Ramos (cell line): ENCODE measurements around the gene HSD3B1.

Source experiments
- in situ Hi-C: fragments of 300-500 bp; cut with MboI; formaldehyde crosslinking; loops from one replicate; pipeline ENCODE4 v1.14.3; 2022; ENCODE audit warnings: low sequenced_read_pairs; ENCODE audit not compliant: unreplicated experiment

The HSD3B1 gene

DNA sequence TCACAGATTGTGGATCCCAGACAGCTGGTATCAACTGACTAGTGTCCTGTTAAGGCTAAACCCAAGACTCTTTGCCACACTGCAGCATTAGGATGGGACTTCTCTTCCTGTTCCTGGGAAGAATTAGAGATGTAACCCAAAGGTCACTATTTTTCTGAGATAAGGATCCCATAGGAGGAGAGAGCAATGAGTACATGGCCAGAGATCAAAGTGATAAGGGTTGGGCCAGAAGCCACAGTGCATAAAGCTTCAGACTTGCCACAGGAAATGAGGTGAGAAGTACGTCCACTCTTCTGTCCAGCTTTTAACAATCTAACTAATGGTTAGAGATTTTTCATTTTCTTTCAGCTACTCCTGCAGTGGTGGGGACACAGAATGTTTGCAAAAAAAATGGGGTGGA lies at the start of gene HSD3B1:
Gene HSD3B1 (plus strand): TSS at position 270 of the 400 bp plus-strand sequence. CDS start 267 bp downstream, outside the sequence.
- in situ Hi-C loops: no loop called here

DNA sequence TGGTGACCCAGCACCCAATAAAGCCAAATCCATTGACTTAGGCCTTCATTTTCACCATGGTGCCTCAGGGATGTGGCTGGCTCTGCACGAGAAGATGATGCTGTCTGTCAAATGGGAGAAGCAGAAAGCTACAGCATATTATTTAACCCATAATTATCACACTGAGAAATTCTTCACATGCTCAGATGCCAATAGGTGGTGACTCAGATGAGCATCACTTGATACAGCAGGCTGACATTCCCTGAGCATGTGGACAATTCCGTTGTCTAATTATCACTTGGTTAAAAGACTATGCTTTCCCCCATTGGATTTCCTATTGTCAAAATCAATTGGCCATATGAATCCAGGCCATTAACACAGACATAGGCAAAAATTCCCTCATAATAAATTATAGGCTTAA lies 44.0 kb upstream of the HSD3B1 start:
- in situ Hi-C loops: no loop called here

DNA sequence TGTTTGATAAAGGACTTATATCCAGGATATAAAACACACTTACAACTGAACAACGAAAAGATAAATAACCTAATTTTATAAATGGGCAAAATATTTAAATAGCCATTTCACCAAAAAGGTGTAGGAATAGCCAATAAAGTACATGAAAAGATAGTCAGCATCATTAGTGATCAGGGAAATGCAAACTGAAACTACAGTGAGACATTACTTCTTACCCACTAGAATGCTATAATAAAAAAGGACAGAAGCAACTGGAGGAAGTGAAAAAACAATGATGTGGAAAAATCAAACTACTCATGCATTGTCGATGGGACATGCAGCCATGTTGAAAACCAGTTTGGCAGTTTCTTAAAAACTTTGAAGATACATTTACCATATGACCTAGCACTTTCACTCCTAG lies 43.4 kb upstream of the HSD3B1 start:
- in situ Hi-C loops: no loop called here

DNA sequence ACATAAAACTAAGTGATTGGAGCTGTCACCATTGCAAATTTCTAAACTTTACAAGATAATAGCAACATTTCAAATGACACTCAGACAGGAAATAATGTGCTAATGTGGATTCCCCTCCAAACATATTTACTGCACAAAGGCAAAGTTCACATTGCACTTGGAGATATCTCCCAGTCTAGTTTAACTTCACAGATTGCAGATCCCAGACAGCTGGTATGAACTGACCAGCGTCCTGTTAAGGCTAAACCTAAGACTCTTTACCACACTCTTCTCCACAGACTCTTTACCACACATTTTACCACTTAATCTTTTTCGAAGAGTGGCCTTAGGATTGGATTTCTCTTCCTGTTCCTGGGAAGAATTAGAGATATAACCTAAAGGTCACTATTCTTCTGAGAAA lies 40.6 kb upstream of the HSD3B1 start:
- in situ Hi-C loops: no loop called here

DNA sequence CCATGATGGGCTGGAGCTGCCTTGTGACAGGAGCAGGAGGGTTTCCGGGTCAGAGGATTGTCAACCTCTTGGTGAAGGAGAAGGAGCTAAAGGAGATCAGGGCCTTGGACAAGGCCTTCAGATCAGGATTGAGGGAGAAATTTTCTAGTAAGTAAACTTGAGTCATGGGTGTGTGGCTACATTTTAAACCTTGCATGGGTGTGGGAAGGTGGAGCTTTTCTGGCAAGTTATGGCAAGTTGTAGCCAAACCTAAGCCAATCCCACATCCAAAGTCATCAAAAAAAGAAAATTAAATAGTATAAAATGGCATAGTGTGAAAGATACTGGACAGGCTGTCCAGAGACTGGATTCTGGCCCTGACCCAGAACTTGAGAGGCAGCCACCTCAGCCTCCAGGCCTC lies 39.8 kb upstream of the HSD3B1 start:
- in situ Hi-C loops: no loop called here

DNA sequence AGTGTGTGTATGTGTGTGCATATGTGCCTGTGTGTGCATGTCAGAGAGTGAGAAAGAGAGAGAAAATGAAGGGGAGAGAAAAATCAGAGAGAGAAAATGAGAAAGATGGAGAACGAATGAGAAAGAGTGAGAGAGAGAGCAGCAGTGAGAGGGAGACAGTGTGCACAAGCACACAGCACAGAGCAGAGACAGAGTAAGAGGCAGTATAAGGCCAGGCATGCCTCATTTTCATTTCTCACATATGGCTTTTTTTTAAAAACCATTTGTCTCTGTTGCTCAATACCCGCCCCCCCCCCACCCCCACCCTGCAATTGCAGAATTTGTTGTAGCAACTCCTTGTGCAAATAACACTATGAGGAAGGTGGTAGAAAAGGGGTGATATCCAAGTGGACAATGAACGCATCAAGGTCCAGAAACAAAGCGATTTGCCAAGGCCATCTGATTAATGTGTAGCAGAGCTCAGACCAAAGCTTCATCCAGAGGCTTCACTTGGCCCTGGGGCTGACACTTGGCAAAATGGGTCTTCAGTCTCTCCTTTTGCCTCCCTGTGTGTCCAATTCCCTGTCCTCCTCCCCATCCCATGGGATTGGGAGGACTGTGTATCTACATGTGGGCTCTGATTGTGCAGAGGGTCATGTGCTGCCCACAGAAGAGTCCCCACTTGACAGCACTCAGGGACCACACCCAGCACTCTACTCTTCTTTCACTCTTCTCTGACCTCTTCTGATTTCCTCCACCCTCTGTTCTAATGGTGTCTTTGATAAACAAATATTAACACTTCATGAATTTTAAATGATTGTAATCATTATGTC lies 38.9 kb upstream of the HSD3B1 start:
- in situ Hi-C loops: no loop called here

DNA sequence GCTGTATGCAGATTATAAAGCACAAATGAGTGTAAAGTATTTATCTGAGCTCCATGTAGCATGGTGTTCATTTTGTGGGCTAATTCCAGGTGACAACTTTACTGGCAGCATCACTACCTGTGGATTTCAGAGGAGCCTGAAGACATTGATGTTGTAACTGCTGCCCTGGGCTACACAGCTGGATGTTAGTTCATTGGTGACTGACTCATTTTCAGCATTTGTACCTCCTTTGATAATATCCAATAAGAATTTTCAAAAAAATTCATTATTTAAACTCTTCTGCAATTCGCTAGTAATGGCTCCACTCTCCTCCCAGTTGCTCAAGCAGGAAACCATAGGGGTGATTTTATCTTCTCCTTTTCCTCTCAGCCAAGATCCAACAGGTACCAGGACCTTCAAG lies 37.3 kb upstream of the HSD3B1 start:
- in situ Hi-C loops: no loop called here

DNA sequence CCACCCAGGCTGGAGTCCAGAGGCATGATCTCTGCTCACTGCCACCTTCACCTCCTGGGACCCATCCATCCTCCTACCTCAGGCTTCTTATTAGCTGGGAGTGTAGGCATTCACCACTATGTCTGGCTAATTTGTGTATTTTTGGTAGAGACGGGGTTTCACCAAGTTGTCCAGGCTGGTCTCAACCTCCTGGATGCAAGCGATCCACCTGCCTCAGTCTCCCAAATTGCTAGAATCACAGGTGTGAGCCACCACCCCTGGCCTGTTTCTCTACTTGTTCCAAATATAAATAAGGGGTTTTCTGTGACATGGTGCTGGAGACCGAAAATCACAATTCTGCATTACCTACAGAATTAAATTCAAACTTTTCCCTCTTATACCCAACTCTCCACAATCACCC lies 36.6 kb upstream of the HSD3B1 start:
- in situ Hi-C loops: no loop called here

DNA sequence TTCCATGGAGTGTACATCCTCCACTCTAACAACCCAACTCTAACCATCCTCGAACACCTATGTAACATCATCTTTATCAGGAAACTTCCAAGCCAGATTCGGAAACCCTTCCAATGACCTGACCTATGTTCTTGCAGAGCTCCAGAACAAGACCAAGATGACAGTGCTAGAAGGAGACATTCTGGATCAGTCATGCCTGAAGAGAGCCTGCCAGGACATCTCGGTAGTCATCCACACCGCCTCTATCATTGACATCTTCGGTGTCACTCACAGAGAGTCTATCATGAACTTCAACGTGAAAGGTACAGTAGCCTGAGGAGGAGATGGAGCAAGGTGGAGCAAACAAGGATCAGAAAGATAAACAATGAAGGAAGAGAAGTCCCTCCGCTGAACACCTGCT lies 36.1 kb upstream of the HSD3B1 start:
- in situ Hi-C loops: no loop called here

DNA sequence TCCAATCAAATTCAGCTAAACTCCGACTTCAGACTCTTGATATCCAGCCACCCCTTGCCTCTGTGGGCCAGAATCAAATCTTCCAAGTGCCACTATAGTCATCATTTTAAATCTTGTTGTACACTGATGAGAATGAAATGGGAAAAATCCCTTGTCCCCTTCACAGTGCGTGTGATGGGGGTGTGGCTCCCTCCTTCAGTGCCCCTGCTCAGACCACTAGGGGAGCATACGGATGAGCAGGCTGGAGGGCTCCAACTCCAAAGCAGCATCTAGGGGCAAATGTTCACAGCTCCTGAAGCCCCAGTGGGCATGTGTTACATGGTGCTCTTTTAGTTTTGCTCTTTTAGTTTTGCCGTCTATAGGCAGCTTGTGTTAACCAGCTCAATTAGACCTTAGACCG lies 35.4 kb upstream of the HSD3B1 start:
- in situ Hi-C loops: no loop called here

DNA sequence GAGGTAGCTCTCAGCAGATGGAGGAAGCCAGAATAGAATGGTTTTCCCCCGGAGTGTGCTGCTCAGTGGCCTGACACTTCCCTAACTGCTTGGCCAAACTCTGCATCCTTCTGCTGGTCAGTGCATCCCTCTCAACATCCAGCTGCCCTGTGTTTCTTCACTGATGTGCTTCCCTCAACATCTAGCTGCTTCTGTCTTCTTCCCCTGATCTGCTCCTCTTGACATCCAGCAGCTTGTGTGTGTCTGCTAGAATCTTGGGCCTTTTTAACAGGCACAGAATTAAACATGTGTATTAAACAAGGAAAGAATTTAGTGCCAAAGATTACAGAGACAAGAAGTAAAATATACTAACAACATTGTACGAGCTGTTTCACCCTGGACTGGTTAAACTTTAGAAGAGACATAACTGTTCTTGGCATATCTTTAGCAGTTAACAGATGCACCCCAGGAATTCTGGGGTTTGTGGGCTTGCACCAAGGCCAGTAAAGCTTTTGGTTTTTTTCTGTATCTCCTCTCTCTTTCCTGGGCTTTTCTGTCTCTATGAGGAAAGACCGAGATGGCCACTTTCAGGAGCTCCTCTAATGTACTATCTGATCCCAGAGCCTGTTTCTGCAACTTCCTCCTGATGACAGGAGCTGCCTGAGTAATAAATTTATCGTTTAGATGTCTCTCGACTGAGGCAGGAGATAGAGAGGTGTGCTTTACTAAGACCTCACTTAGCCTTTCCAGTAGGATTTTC lies 34.8 kb upstream of the HSD3B1 start:
- in situ Hi-C loops: no loop called here

DNA sequence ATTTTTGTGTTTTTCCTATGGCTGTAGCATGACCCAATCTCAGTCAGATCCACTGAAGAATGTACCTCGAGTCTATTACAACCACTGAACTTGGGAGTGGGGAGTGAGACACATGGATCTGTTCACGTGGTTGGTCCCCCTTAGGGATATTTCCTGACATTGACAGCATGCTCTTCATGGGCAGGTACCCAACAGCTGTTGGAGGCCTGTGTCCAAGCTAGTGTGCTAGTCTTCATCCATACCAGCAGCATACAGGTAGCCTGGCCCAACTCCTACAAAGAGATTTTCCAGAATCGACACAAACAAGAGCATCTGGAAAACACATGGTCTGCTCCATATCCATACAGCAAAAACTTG lies 34.2 kb upstream of the HSD3B1 start:
- in situ Hi-C loops: no loop called here

DNA sequence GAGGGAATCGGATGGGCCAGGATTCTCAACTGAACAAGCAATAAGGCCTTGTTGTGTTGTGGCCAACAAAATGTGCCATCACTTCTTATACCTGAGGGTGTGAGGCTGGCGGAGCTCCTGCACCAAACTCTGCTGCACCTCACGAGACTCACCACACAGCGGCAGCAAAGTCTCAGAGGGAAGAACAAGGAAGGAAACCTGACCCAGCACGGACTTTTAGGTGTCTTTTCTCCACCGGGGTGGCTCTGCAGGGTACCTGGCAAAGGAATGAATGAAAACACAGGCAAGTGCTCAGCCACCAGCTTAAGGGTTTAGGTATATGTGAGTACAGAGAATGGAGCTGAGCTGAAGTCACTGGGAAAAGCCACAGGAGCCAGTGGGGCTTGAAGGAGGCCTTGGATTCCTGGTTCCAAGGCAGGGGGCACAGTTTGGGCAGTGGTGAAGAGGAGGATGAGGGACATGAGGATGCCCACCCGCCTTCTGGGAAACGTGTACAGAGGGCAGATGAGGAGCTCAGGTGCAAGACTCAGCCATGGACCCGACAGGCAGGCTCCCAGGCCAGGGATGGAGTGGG lies 31.1 kb upstream of the HSD3B1 start:
- in situ Hi-C loops: no loop called here

DNA sequence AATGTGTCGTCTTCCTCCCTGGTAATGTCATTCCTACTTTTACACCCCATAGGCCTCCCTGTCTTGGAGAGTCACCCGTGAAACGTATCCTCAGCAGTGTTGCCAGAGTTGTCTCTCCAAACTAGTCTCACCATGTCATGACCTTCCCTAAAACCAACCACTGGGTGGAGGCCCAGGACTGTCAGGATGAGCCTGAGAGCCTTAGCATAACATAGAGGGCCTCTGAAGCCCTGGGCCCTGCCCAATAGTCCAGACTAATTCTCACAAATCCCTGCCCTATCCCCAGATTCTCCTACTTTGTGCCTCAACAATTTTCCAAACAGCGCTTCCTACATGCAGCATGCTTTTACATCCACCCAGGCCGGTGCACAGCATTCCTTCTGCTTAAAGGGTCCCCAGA lies 29.3 kb upstream of the HSD3B1 start:
- in situ Hi-C loops: no loop called here

DNA sequence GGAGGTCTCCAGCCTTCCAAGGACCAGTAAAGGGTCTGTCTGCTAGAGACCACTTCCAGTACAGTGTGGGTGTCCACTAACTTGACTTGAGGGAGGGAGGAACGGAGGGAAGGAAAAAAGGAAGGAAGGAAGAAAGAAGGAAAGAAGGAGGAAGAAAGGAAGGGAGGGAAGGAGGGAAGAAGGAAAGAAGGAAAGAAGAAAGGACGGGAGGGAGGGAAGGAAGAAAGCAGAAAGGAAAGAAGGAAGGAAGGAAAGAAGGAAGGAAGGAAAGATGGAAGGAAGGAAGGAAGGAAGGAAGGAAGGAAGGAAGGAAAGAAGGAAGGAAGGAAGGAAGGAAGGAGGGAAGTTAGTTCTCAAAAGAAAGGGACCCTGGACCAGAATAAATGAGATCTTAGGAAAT lies 26.8 kb upstream of the HSD3B1 start:
- in situ Hi-C loops: no loop called here

DNA sequence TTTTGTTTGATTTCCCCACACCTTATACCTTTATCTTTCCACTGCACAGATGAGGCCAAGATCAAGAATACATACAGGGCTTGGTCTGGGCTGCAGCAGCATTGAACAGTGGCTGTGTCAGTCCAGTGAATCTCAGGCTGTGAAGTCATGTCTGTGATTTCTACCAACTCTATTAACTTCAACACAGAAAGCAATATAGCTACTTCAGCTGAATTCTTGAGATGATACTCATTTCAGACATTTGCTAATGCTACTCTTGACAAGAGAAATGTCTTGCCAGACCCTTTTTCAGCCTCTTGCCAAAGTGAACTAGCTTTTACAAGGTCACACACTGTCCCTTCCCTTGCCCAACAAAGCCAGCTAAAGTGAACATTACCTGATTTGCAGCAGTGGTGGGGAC lies 25.1 kb upstream of the HSD3B1 start:
- in situ Hi-C loops: no loop called here

DNA sequence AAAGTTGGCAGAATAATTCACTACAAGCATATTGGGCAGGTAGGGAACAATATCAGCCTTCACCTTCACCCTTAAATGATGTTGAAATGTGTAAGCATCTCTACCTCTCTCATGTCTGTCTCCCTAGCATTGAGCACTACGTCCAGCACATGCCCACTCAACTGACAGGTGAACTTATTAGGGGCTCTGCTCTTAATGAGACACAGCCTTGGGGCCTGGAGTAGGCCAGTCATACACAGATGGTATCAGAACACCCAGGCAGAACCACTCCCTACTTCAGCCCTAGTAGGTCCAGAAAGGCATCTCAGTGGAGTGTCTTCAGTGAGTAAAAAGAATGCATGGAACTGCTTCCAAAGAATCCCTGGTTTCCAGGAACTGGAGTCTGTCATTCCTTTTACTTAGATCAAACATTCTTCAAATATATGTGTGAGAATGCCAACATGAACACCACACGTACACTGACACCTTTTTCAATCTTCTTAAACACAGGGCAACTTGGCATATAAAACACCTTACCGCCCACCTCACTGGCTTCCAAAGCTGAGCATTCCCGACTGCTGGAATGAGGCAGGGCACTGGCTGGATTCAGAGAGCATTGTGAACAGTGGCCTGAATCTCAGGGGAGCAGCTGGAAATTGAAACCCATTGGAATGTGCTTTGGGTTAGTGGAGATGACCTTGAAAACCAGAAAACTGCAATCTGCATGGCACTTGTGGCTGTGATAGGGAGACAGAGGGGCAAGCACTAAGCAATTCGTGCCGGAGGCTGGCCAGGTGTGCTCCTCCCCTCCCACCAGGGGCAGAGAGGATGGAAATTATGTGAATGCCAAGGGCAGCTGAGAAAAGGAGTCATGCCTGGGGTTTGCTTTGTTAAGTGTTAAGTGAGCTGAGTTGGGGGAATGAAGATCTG lies 24.2 kb upstream of the HSD3B1 start:
- in situ Hi-C loops: no loop called here

DNA sequence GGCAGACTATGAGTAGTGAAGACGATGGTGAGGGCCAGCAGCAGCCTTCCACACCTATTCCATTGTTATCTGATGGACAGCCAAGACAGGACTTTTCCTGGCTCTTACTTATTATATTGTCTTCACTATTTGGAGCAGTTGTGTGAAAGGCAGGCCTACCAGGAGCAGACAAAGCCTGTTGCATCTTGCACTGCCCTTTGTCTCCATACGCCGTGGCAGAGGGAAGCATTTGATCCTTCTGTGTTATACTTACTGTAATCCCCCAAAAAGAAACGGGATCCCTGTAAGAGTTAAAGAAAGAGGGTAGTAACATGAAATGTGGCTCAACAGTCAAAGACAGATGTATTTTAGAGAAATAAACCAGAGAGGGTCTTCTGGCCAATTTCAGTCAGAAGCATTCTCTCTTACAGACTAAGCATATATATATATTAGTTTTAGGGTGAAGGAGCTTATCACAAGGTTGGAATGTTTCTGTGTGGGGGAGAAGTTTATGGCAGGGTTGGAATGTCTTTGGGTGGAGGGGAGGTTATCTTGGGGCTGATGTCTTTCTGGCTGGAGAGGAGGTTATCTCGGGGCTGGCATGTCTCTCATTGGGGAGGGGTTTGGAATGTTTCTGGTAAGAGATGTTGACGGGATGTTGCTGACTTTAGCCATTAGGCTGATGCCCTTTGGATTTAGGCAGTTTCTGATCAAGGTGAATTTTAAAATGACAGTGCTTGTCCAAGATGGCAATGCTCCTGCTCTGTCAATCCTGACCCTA lies 23.4 kb upstream of the HSD3B1 start:
- in situ Hi-C loops: no loop called here

DNA sequence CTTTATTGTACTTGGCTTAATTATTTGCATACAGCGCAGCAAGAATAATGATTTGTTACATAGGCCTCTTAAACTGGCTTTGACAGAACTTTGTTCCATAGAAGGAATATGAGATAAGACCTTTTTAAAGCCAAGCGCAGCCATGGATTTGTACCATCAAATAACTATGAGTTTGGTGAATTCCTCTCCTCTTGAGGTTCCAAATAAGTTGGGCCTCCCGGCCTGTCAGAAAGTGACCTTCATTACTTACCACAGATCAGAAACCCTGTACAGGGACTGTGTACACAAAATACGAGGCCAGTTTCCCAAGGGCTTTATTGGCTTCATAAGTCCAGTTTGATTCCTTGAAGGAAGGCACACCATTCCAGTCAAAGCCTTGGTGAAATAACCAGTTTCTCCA lies 21.8 kb upstream of the HSD3B1 start:
- in situ Hi-C loops: no loop called here

DNA sequence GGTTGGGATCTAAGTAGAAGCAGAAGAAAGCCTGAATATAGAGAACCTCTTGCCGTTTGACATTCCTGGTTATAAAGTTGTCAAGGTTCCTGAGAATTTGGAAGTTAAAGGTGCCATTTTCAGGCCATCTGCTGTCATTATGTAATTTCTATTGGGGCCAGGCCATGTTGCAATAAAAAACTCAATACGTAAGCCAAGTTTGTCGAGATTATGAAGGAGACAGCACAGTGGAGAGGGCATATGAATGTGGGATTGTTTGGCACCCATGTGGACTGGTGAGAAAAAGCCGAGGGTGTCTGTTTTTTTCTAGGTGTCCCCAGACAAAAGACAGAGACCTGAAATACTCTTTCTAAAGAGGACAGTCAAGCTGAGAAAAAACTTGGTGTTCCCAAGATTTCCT lies 18.8 kb upstream of the HSD3B1 start:
- in situ Hi-C loops: no loop called here
